NCI-H526 (cell line): ENCODE data around the gene PRPF6.

Experiments
- DNase-seq, 2 experiments: peaks; one replicate each; lab custom pipeline; 2025; lab: John Stamatoyannopoulos, UW

PRPF6 gene

DNA sequence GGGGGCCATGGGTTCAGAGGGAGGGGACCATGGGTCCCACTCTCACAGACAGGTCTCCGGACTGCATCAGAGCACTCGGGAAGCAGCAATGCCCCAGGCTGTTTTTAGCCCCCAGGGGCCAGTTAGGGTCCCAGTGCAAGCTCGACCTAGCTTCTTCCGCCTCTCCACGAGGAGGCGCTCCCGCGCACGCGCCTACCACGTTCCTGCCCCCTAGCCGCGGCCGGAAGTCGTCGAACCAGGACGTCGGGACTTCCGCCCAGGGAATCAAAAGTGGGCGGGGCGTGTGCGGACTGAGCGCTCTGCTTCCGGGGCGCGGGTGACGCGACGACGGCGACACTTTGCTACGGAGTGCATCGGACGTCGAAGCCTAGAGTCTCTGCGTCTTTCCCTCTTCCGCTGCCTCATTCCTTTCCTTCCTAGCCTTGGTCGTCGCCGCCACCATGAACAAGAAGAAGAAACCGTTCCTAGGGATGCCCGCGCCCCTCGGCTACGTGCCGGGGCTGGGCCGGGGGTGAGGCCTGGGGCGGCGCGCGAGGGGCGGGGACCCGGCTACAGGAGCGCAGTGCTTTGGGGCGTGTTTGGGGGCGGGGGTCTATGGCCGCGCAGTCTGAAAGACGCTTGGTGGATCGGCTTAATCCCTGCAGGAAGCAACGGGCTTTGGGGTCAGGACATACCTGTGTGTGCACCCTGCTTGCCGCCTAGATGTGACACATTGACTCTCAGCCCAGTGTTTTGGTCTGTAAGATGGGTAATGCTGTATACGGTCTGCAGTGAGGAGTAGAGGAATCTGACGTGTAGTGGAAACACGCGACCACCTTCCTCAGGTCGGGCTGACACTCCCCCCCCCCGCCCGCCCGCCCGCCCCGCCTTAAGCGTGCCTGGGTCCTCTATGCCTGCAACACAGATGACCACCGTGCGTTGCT, at the start of gene PRPF6:
PRPF6 (plus strand) TSS at position 327 of the 923 bp plus-strand sequence; CDS start at position 441, 114 bp downstream.
- peak; percentile 93 to 99 for DNase-seq

DNA sequence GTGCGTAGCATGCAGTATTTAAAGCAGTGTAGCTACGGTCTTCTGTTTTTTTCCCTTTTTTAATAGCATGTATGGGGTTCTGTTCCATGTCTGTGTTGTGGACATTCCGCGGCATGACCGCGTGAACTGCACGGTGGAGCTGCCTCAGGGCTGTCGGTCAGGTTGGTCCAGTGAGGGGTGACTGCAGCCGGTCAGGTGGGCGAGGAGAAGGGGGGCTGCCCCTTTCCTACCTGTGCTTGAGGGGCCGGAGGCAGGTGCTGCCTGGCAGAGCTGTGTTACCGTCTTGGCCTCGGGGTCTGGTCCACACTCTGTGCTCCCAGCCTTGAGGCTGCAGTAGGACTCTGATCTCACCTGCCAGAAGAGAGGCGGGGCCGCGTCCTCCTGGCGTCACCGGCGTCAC, 49.2 kb upstream of the PRPF6 start:
- no peak for DNase-seq

DNA sequence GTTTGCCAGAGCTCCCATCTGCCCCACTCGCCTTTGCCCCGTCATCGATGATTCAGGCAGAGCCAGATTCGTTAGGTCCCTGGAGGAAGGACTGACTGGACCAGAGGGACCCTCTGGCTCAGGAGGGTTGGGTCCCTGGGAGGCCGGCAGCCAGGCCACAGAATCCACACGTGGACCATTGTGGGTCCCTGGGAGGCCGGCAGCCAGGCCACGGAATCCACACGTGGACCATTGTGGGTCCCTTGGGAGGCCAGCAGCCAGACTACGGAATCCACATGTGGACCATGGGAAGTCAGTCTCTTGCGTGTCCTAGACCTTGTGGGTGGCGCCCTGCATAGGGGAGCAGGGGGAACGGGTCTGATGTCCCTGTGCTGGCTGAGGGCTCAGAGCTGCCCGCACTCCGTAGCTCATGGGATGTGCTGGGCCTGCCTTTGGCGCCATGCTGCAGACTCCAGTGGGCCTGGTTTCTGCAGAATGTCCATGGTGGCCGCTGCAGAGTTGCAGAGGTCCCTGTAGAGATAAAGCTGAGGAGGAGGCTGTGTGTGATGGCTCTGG, 48.2 kb upstream of the PRPF6 start:
- DNase-seq: no peak

DNA sequence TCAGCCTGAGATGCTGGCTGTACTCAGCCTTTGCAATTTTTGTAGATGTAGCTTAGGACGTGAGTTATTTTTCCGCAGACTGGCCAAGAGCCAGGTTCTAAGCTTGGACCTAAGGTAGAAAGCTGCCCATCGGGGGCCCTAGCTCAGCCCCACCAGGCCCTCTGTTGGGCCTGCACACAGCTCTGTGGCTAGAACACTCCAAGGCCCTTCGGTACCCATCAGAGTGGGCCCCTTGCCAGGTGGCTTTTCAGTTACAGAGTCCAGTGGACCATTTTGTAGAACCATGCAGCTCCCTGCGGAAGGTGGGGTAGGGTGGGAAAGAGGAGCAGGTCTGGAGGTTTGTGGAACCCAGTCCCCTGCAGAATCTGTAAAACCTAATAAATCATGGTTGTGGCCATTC, 47.3 kb upstream of the PRPF6 start:
- DNase-seq: no peak

- DNase-seq: peak in 1 of 2 experiments; percentile 26
Measured at GRCh38 chr20:63934271-63935068, 46.5 kb upstream of the PRPF6 start.

DNA sequence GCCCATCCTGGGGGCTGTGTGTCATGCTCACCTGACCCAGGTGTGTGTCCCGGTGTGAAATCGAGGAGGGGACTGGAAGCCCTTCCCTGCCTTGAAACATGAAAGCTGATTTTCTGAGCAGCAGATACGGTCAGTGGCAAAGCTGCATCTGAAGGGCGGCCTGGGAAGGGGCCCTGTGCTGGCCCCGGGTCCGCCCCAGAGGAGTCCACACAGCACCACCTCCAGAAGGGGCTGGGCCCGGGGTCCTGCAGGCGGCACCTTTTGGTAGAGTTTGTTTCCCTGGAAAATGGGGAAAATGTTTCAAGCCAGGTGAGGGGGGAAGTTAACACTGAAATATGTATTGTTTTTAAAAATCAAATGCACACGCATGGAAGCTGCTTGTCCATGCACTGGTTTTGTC, 45.5 kb upstream of the PRPF6 start:
- DNase-seq: no peak

DNA sequence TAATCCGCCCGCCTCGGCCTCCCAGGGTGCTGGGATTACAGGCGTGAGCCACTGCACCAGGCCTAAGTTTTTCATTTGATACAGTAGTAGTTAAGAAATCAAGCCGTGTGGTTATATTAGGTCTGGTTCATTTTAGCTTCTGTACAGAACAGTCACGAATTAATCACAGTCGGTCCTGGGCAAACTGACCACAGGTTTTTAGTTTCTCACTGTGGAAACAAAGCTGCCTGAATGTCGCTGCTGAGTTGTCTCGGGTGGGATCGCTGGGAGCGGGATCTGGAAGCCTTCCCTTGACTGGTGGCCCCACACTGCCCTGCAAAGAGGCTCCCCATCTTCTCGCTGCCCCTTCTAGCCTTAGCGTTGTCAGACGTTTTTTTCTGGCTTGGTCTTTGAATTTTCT, 43.3 kb upstream of the PRPF6 start:
- DNase-seq: no peak

DNA sequence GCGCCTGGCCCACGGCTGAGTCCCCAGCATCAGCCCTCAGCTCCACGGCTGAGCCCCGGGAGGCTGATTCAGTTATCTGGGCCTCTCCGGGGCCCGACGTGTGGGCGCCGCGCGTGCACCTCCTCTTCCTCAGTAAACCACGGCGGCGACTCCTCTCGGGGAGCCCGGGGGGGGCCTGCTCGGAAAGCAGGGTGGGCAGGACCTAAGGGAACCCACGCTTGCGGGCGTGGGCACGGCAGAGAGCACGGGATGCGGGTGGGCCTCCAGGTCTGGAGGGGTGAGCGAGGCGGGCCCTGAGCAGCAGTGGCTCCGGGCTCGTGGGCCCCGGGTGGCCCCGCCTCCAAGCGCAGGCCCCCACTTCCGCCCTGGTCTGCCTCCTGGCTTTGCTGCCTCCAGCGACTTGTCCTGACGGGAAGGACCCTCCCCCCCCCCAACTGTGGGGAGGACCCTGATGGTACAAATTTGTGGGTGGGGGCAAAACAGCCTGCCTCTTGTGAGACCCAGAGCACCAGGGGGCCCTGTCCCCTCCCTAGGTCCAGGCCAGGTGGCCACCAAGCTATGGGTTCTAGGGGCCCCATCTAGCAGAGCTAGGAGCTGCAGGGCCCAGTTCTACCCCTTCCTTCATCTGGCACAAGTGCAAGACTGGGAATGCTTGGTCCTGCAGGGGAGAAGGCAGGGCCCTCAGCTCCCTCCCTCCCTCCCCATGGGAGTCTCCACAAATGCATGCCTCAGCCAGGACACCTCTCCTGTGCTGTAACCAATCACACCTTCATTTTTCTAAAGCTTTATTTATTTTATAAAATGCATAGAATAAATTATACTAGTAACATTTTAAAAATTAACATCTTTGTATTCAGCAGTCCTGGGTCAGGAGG, 41.6 kb upstream of the PRPF6 start:
- DNase-seq: no peak

DNA sequence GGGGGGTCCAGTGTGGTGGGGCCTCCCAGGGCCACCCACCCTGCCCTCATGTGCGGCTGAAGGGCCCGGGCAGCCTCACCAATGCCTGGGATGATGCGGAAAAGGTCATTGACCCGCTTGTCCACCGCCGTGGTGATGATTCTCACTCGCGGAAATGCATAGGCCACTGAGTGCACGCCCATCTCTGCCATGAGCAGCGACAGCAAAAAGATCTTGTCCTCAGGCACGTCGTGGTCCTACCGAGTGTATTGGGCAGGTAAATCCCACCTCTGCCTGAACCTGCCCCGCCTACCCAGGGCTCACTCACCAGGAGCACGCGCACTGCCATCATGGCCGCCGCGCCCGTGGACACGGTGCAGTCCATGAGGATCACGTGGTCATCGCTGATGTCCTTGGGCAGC, 40.9 kb upstream of the PRPF6 start:
- DNase-seq: no peak

DNA sequence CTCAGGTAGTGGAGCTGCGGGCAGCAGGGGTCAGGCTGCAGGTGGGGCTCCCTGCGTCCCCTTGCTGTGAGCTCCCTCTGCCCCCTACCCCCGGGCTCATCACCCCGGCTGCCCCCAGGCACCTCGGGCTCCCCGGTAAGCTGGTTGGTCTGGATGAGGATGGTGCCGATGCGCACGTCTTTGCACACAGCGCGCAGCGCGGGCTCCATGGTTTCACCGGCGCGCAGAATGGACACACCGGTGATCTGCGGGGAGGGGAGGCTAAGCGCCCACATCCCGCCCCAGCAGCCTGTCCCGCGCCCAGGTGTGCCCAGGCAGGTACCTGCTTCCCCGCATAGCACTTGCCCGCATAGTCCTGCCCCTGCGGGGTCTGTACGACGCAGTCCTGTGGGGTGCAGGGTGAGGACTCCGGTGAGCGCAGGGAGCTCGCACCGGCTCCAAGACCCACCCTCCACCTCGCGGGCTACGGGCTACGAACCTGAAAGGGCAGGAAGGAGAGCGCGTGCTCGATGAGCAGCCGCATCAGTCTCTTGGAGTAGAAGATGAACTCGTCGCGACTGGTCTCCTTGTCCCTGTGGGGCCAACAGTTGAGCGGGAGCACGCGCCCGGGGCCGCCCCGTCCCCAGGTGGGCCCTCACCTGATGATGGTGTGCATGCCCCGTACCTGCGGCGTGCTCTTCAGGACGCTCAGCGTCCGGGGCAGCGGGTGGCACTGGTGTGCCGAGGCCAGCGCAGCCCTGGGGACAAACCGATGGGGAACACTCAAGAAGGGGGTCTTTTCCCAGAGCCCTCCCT, 40.3 kb upstream of the PRPF6 start:
- DNase-seq: no peak

DNA sequence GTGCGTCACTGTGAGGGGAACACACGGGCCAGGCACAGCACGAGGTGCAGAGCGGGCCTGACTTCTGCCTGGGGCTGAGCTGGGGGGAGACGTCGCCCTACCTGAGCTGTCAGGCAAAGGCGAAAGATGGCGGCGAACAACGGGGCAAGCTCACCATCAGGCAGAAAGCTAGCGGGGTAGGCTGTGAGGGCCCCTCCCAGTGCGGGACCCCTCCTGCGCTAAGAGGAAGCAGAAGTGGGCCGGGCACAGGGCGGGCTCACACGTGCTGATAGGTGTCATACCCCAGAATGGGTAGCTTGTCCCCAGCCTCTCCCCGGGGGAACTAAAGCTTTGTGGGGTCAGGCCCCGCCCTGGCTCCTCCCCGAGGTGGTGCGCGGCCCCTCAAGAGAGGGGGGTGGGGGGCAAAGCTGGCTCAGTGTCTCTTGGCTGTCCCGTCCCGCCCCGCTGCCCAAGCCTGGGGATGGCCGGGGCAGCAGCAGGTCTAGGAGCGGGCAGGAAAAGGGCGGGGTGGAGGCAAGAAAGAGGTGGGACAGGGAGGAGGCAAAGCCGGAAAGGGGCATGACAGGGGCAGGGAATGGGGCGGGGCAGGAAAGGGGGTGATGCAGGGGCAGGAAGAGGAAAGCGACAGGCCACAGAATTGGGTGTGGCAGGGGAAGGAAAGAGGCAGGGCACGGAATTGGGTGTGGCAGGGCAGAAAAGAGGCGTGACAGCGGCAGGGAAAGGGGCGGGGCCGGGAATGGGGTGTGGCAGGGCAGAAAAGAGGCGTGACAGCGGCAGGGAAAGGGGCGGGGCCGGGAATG, 39.5 kb upstream of the PRPF6 start:
- peak; percentile 33 to 78 for DNase-seq

GRCh38 chr20:63942250-63942951, 38.5 kb upstream of the PRPF6 start:
- peak in 1 of 2 experiments; percentile 79 for DNase-seq

- DNase-seq: no peak
Measured at GRCh38 chr20:63942969-63943807, 37.7 kb upstream of the PRPF6 start.

- no peak for DNase-seq
Measured at GRCh38 chr20:63943808-63944077, 37.2 kb upstream of the PRPF6 start.

DNA sequence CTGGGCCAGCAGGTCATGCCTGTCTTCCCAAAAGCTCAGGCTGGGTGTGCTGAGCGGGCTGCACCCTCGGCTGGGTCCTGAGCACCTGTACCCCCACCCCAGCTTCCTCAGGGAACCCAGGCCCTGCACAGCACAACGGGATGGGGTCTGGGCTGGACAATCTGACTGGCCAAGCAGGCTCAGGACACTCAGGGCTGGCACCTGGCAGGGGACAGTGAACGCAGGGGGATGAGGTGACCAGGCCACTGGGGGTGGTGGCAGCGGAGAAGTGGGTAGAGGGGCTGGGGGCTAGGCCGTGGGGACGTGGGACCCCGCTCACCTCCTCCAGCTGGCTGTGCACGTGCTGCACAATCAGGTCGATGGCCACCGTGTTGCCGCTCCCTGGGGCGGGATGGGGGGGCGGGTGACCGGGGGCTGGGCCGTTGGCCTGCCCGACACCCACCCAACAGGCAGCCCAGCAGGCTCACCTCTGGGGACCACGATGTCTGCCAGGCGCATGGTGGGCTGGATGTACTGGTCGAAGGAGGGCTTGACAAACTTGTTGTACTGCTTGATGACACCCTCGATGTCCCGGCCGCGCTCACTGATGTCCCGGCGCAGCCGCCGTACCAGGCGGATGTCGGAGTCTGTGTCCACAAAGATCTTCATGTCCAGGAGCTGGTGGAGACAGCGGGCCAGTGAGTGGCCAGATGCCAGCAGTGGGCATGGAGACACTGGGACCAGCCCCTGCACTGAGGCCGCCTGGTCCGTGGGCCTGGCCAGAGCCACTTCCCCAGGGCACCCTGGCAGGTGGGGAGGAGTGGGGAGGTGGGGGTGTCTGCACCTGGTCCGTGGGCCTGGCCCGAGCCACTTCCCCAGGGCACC, 36.6 kb upstream of the PRPF6 start:
- no peak for DNase-seq

GRCh38 chr20:63945031-63945658, 35.8 kb upstream of the PRPF6 start:
- DNase-seq: no peak
